HTERT RPE-1 (cell line): Measurements from ENCODE around the gene TMEM53.
"Not testable (repeated sequence)": the region's sequence is repeated elsewhere in the genome, so short reads cannot be mapped to it uniquely, and the experiment has no call there.

ENCODE experiments used
- in situ Hi-C: fragments of 300-500 bp; cut with MboI; formaldehyde crosslinking; loops from 4 replicates; pipeline ENCODE4 v1.14.3; 2020; ENCODE audit warnings: low sequenced_read_pairs

The TMEM53 gene

GRCh38 chr1:44699375-44699774 lies 25.1 kb upstream of the TMEM53 start:
- in situ Hi-C loops = not testable (repeated sequence)

- in situ Hi-C loops = no loop called here
Measured at GRCh38 chr1:44698138-44698537, 23.9 kb upstream of the TMEM53 start.

GRCh38 chr1:44696789-44697345 lies 22.6 kb upstream of the TMEM53 start:
- in situ Hi-C loops = no loop called here

GRCh38 chr1:44696101-44696500 lies 21.8 kb upstream of the TMEM53 start:
- in situ Hi-C loops = no loop called here

- in situ Hi-C loops = no loop called here
Measured at GRCh38 chr1:44695671-44696070, 21.4 kb upstream of the TMEM53 start.

- in situ Hi-C loops = no loop called here
Measured at GRCh38 chr1:44694863-44695478, 20.7 kb upstream of the TMEM53 start.

- in situ Hi-C loops = no loop called here
Measured at GRCh38 chr1:44693900-44694299, 19.6 kb upstream of the TMEM53 start.

- in situ Hi-C loops = no loop called here
Measured at GRCh38 chr1:44693159-44693558, 18.9 kb upstream of the TMEM53 start.

- in situ Hi-C loops = no loop called here
Measured at GRCh38 chr1:44689447-44689765, 15.1 kb upstream of the TMEM53 start.

- in situ Hi-C loops = no loop called here
Measured at GRCh38 chr1:44688760-44689446, 14.6 kb upstream of the TMEM53 start.

- in situ Hi-C loops = no loop called here
Measured at GRCh38 chr1:44685881-44686280, 11.6 kb upstream of the TMEM53 start.

GRCh38 chr1:44685218-44685617 lies 10.9 kb upstream of the TMEM53 start:
- in situ Hi-C loops = no loop called here

- in situ Hi-C loops = no loop called here
Measured at GRCh38 chr1:44684525-44684924, 10.2 kb upstream of the TMEM53 start.

- in situ Hi-C loops = no loop called here
Measured at GRCh38 chr1:44682883-44683265, 8.6 kb upstream of the TMEM53 start.

GRCh38 chr1:44681905-44682882 lies 7.9 kb upstream of the TMEM53 start:
- in situ Hi-C loops = no loop called here

- in situ Hi-C loops = no loop called here
Measured at GRCh38 chr1:44679468-44679867, 5.2 kb upstream of the TMEM53 start.

- in situ Hi-C loops = no loop called here
Measured at GRCh38 chr1:44678626-44679025, 4.3 kb upstream of the TMEM53 start.

- in situ Hi-C loops = no loop called here
Measured at GRCh38 chr1:44678120-44678519, 3.8 kb upstream of the TMEM53 start.

GRCh38 chr1:44677201-44677766 lies 3.0 kb upstream of the TMEM53 start:
- in situ Hi-C loops = no loop called here

- in situ Hi-C loops = no loop called here
Measured at GRCh38 chr1:44676484-44677200, 2.4 kb upstream of the TMEM53 start.

- in situ Hi-C loops = no loop called here
Measured at GRCh38 chr1:44675186-44675585, 905 bp upstream of the TMEM53 start.
